HepG2 (cell line): ENCODE results near the gene FKBP1B. TPM values are rescaled to one million over a fixed set of nuclear protein-coding genes. Genes with fewer than 3 reads are reported as not detected.
A peak's percentile ranks its signal among the peaks of the same experiment; 100 is the strongest.

Source experiments
- CAMTA2 ChIP-seq: sonication (generic); formaldehyde crosslinking; IDR thresholded peaks from 2 replicates; pipeline ENCODE4 v1.4.0; 2020; ENCODE audit warnings: mild to moderate bottlenecking, missing genetic modification reagents, borderline replicate concordance
- DPF2 ChIP-seq: sonication (generic); formaldehyde crosslinking; IDR thresholded peaks from 2 replicates; pipeline ENCODE4 v1.4.0; 2020; ENCODE audit warnings: mild to moderate bottlenecking, low read depth, missing genetic modification reagents, borderline replicate concordance
- EED ChIP-seq: sonication (generic); formaldehyde crosslinking; IDR thresholded peaks from 2 replicates; pipeline ENCODE4 v1.5.0; 2020; ENCODE audit warnings: mild to moderate bottlenecking, missing genetic modification reagents
- FOXP1 ChIP-seq, 2 experiments: fragments of 450-650 bp in 1 of 2; IDR thresholded peaks; 2 replicates each; pipeline ENCODE4 v1.6.1; 2017 to 2018; ENCODE audit warnings: antibody characterized with exemption in 1 of 2
- GATAD2A ChIP-seq: IDR thresholded peaks from 2 replicates; pipeline ENCODE4 v1.6.1; 2016
- ISX ChIP-seq: sonication (generic); formaldehyde crosslinking; conservative IDR thresholded peaks from 2 replicates; pipeline ENCODE4 v1.5.0; 2020; ENCODE audit warnings: missing genetic modification reagents
- KLF11 ChIP-seq: IDR thresholded peaks from 2 replicates; pipeline ENCODE4 v1.6.1; 2016; ENCODE audit warnings: missing compliant biosample characterization
- MEF2D ChIP-seq: sonication (generic); formaldehyde crosslinking; IDR thresholded peaks from 2 replicates; pipeline ENCODE4 v1.5.1; 2020; ENCODE audit warnings: mild to moderate bottlenecking, missing genetic modification reagents
- PRMT3 ChIP-seq: sonication (generic); formaldehyde crosslinking; IDR thresholded peaks from 2 replicates; pipeline ENCODE4 v1.8.1; 2022; ENCODE audit warnings: low read depth, mild to moderate bottlenecking, moderate library complexity, missing genetic modification reagents, borderline replicate concordance
- SATB2 ChIP-seq: sonication (generic); formaldehyde crosslinking; IDR thresholded peaks from 2 replicates; pipeline ENCODE4 v1.5.0; 2020; ENCODE audit warnings: missing genetic modification reagents
- SMAD3 ChIP-seq: sonication (generic); formaldehyde crosslinking; IDR thresholded peaks from 2 replicates; pipeline ENCODE4 v1.4.0; 2020; ENCODE audit warnings: missing genetic modification reagents
- TAF15 ChIP-seq: fragments of 200-400 bp; formaldehyde crosslinking; IDR thresholded peaks from one replicate; pipeline ENCODE4 v1.6.1; 2018; ENCODE audit warnings: mild to moderate bottlenecking, low read depth, low read length; ENCODE audit not compliant: poor library complexity, severe bottlenecking
- TCF12 ChIP-seq, 2 experiments: fragments of 450-650 bp in 1 of 2; sonication (generic) in 1 of 2; formaldehyde crosslinking in 1 of 2; IDR thresholded peaks; 2 replicates each; pipeline versions ENCODE4 v1.6.1 to v1.8.0; 2017 to 2022; ENCODE audit warnings: antibody characterized with exemption in 1 of 2, mild to moderate bottlenecking in 1 of 2, missing genetic modification reagents in 1 of 2, moderate library complexity in 1 of 2
- ZMAT3 ChIP-seq: sonication (generic); formaldehyde crosslinking; conservative IDR thresholded peaks from 2 replicates; pipeline ENCODE4 v1.7.0; 2021; ENCODE audit warnings: missing genetic modification reagents
- ZNF333 ChIP-seq: sonication (generic); formaldehyde crosslinking; IDR thresholded peaks from 2 replicates; pipeline ENCODE4 v1.4.0; 2020; ENCODE audit warnings: mild to moderate bottlenecking, missing genetic modification reagents, borderline replicate concordance
- ZNF615 ChIP-seq: sonication (generic); formaldehyde crosslinking; IDR thresholded peaks from 2 replicates; pipeline ENCODE4 v1.5.0; 2020; ENCODE audit warnings: mild to moderate bottlenecking, missing genetic modification reagents, borderline replicate concordance
- ZNF724P ChIP-seq: sonication (generic); formaldehyde crosslinking; IDR thresholded peaks from 2 replicates; pipeline ENCODE4 v1.8.0; 2022; ENCODE audit warnings: missing genetic modification reagents, borderline replicate concordance
- ZNF746 ChIP-seq: sonication (generic); formaldehyde crosslinking; IDR thresholded peaks from 2 replicates; pipeline ENCODE4 v1.8.0; 2022; ENCODE audit warnings: mild to moderate bottlenecking, missing genetic modification reagents
- ZNF891 ChIP-seq: sonication (generic); formaldehyde crosslinking; IDR thresholded peaks from 2 replicates; pipeline ENCODE4 v1.5.0; 2020; ENCODE audit warnings: mild to moderate bottlenecking, missing genetic modification reagents
- polyA plus RNA-seq, 8 experiments: library from polyadenylated mRNA; depleted of rRNA in 3 of 8; stranded (reverse) in 7 of 8; unstranded in 1 of 8; fragments of >200 nt; fragmentation: Illumina TruSeq in 4 of 8; extraction: Trizol in 4 of 8; gene quantifications; 2 replicates each; pipeline versions ENCODE4 v1.2.1 to v1.2.3, GENCODE V29; 2011 to 2016; ENCODE audit warnings: low read depth in 4 of 8, missing spikeins in 1 of 8, mixed read lengths in 1 of 8; ENCODE audit not compliant: insufficient read depth in 1 of 8
- total RNA-seq, 5 experiments: library from RNA; depleted of rRNA; stranded (reverse); fragments of >200 nt; fragmentation: Illumina TruSeq; extraction: Trizol; gene quantifications; 2 replicates each; pipeline ENCODE4 v1.2.3, GENCODE V29; 2016; ENCODE audit warnings: low read depth in 1 of 5
- TF ChIP-seq, protein P1 (sequence below): IDR thresholded peaks from 2 replicates; pipeline ENCODE4 v1.6.1; 2016; ENCODE audit warnings: low read depth, control low read depth
- TF ChIP-seq, protein P2 (sequence below): sonication (generic); formaldehyde crosslinking; IDR thresholded peaks from 2 replicates; pipeline ENCODE4; 2020; ENCODE audit warnings: missing genetic modification reagents, mild to moderate bottlenecking, borderline replicate concordance
- TF ChIP-seq, protein P3 (sequence below), 2 experiments: sonication (generic) in 1 of 2; formaldehyde crosslinking in 1 of 2; IDR thresholded peaks; 2 replicates each; pipeline versions ENCODE4 v1.4.0 to v1.6.1; 2018 to 2020; ENCODE audit warnings: missing genetic modification reagents in 2 of 2, borderline replicate concordance in 1 of 2, low read depth in 1 of 2, mild to moderate bottlenecking in 1 of 2, missing biosample characterization in 1 of 2

Gene FKBP1B
- total and polyA plus RNA-seq, 2 of the 13 experiments (the other 11 are each of a cell fraction or from before 2014, with no cell fraction given): 35.2 to 96.3 TPM

DNA sequence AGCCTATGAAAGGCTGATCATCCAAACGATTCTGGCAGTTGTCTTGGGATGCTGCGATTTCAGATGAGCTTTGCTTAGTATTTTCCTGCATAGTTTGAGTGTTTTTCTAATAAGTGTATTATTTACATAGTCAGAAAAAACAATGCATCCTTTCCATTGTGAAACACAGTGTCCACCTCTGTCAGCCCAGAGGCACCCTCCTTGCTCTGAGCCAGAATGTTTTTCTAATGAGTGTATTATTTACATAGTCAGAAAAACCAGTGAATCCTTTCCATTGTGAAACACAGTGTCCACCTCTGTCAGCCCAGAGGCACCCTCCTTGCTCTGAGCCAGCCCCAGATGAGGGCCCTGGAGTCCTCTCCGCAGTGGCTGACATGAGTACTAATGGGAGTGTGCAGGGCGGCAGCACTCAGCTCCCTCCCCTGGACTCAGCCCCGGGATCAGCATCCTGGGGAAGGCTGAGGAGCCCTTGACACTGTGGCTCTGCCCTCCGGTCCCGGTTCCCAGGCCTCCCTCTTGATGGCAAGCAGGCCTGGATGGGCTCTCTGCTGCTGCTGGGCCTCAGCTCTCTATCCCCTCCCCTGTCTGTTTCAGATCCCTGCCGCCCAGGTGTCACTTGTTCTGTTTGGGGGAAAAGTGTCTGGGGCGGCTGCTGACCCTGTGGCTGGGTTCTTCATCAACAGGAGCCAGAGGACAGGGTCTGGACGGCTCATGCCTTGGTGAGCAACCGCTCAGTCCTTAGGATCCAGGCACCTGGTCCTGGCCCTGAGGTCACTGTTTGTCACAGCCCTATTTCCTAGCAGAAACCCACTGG, 33.8 kb upstream of the FKBP1B start (continued):
- TF ChIP-seq, protein P1, sequence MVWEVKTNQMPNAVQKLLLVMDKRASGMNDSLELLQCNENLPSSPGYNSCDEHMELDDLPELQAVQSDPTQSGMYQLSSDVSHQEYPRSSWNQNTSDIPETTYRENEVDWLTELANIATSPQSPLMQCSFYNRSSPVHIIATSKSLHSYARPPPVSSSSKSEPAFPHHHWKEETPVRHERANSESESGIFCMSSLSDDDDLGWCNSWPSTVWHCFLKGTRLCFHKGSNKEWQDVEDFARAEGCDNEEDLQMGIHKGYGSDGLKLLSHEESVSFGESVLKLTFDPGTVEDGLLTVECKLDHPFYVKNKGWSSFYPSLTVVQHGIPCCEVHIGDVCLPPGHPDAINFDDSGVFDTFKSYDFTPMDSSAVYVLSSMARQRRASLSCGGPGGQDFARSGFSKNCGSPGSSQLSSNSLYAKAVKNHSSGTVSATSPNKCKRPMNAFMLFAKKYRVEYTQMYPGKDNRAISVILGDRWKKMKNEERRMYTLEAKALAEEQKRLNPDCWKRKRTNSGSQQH (CRISPR knock-in tag): peak; percentile 45; the same call in 1 of the 2 replicates
- no peak for TF ChIP-seq PRMT3
- peak; percentile 42; the same call in 1 of the 2 replicates for TF ChIP-seq KLF11 (CRISPR knock-in tag)
- peak; percentile 52; the same call in 1 of the 2 replicates for TF ChIP-seq ZNF746 (CRISPR knock-in tag)
- TF ChIP-seq SATB2 (CRISPR knock-in tag): no peak
- peak; percentile 54; the same call in 1 of the 2 replicates for TF ChIP-seq CAMTA2 (CRISPR knock-in tag)
- TF ChIP-seq ZNF333 (CRISPR knock-in tag): 0 out of 2 replicates have a peak, but pooled peaks have one; percentile 37
- no peak for TF ChIP-seq TCF12 (IDR thresholded peaks at IDR 0.05)
- no peak for TF ChIP-seq TCF12 (CRISPR knock-in tag; IDR thresholded peaks at IDR 0.05)
- TF ChIP-seq ZNF891 (CRISPR knock-in tag): peak; percentile 93
- peak; percentile 94 for TF ChIP-seq GATAD2A (CRISPR knock-in tag)
- no peak for TF ChIP-seq TAF15
- TF ChIP-seq DPF2 (CRISPR knock-in tag): peak; percentile 94
- TF ChIP-seq ZNF615 (CRISPR knock-in tag): peak; percentile 94; the same call in 1 of the 2 replicates
- TF ChIP-seq MEF2D: peak; percentile 70; the same call in 1 of the 2 replicates
- TF ChIP-seq EED (CRISPR knock-in tag): peak; percentile 58
- TF ChIP-seq FOXP1 (IDR thresholded peaks at IDR 0.05): peak; percentile 70
- TF ChIP-seq FOXP1 (CRISPR knock-in tag; IDR thresholded peaks at IDR 0.05): peak; percentile 90
- TF ChIP-seq, protein P2, sequence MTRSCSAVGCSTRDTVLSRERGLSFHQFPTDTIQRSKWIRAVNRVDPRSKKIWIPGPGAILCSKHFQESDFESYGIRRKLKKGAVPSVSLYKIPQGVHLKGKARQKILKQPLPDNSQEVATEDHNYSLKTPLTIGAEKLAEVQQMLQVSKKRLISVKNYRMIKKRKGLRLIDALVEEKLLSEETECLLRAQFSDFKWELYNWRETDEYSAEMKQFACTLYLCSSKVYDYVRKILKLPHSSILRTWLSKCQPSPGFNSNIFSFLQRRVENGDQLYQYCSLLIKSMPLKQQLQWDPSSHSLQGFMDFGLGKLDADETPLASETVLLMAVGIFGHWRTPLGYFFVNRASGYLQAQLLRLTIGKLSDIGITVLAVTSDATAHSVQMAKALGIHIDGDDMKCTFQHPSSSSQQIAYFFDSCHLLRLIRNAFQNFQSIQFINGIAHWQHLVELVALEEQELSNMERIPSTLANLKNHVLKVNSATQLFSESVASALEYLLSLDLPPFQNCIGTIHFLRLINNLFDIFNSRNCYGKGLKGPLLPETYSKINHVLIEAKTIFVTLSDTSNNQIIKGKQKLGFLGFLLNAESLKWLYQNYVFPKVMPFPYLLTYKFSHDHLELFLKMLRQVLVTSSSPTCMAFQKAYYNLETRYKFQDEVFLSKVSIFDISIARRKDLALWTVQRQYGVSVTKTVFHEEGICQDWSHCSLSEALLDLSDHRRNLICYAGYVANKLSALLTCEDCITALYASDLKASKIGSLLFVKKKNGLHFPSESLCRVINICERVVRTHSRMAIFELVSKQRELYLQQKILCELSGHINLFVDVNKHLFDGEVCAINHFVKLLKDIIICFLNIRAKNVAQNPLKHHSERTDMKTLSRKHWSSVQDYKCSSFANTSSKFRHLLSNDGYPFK: peak; percentile 66
- peak; percentile 65; the same call in 1 of the 2 replicates for TF ChIP-seq ZMAT3 (CRISPR knock-in tag)
- TF ChIP-seq SMAD3 (CRISPR knock-in tag): peak; percentile 89
- TF ChIP-seq ISX (CRISPR knock-in tag): no peak
- TF ChIP-seq, protein P3, sequence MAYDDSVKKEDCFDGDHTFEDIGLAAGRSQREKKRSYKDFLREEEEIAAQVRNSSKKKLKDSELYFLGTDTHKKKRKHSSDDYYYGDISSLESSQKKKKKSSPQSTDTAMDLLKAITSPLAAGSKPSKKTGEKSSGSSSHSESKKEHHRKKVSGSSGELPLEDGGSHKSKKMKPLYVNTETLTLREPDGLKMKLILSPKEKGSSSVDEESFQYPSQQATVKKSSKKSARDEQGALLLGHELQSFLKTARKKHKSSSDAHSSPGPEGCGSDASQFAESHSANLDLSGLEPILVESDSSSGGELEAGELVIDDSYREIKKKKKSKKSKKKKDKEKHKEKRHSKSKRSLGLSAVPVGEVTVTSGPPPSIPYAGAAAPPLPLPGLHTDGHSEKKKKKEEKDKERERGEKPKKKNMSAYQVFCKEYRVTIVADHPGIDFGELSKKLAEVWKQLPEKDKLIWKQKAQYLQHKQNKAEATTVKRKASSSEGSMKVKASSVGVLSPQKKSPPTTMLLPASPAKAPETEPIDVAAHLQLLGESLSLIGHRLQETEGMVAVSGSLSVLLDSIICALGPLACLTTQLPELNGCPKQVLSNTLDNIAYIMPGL (CRISPR knock-in tag; IDR thresholded peaks at IDR 0.05; ENCODE audit: borderline replicate concordance in 1 of 2, low read depth in 1 of 2): peak; percentile 58 to 68; a peak in 3 of 4 replicates
- TF ChIP-seq ZNF724P (CRISPR knock-in tag): peak; percentile 78
